NCI-H446 (cell line): ENCODE results near the gene KIAA1210.

Experiments
- DNase-seq, 2 experiments: peaks; one replicate each; lab custom pipeline; 2025; lab: John Stamatoyannopoulos, UW

Gene KIAA1210

DNA sequence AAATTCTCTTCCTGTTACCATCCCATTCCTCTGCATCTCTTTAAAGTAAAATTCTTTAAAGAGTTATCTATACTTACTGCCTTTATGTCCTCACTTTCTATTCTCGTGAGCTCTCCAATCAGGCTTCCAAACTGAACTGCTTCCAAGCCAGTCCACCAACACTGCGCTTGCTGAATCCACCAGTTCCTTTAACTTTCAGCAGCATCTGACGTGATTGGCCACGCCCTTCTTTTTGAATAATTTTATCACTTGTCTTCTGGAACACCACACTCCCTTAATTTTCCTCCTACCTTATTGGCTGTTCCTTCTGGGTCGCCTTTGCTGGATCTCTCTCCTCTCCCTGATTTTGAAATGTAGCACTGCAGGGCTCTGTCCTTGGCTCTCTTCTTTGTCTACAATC lies at the start of gene KIAA1210:
KIAA1210 (minus strand) TSS at position 163 of the 400 bp plus-strand sequence. CDS start 4,170 bp downstream, outside the sequence.
- no peak for DNase-seq

GRCh38 chrX:119177278-119177677 lies 49.7 kb upstream of the KIAA1210 start:
- no peak for DNase-seq

- no peak for DNase-seq
These were observed 47.3 kb upstream of the KIAA1210 start for GRCh38 chrX:119174900-119175299.

DNA sequence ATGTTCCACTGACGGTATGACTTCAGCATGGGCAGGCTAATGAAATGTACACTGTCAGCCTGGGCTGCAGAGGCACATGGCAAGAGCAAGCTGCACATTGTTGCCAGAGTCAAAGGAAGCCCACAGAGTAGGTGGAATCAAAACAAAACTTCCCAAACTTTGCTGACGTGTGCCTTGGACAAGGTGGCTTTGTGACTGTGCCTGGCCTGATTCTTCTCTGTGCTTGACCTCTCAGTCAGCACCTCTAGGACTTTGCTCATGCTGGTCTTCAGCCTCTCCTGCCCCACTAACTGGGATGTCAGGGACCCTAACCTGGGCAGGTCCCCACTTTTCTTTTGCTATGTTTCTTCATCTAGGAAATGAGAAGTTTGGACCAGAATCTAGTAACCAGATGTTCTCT lies 40.5 kb upstream of the KIAA1210 start:
- DNase-seq = no peak

DNA sequence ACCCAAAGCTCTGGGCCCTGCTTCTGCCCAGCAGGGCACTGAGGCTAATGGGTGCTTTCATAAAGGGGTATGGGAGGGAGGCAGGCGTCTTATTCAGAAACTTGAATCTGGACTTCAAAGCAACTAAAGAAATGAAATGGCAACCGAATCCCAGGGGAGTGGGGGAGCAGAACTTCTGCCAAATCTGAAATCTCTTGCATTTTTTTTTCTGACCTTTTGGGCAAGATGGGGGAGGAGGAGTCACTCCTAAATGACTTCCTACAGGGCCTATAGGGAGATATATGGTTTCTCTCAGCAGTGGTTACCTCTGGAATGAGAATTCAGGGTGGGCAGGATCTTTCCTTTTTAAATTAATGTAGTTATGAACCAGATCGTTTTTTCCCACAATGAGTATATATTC lies 30.6 kb upstream of the KIAA1210 start:
- DNase-seq = no peak

DNA sequence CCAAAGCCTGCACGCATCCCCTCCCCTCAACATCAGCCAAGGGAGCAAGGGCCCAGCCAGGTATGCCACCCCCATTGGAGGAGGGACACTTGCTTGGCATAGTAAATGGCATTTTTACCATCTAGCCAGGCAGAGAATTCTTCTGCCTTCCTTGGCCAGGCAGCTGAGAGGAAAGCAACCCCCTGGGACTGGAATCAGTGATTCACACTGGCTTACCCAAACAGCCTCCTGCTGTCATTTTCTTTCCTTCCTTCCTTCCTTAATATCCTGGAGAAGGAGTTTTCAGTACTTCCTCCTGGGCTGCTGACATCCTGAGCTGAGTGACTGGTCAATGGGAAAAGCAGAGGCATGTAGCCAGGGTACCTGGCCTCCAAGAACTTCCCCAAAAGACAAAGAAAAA lies 28.6 kb upstream of the KIAA1210 start:
- no peak for DNase-seq

DNA sequence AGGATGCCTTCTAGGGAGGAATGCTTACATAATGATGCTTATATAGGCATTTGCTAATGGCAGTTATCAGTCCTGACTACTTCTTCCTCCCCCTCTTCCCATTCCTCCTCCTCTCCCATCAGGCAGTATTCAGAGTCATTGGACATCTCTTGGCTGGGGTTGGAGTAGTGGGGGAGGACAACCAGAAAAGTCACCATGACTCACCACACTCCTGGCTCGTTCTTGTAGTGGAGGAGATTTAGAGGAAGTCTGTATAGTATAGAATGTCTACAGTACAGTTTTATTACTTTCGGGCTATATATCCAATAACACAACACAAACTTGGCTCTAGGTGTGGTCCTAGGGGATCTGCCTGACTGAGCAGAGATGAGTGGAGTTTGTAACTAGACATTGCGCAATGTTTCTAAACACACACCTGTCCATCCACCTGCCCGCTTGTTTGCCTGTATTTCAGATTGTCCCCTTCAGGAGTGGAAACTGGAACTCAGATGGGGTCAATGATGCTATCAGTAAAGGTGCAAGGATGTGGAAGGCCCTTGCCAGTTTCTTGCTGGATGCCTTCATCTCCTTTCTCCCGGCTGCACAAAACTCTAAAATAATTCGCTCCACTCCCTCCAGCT lies 27.9 kb upstream of the KIAA1210 start:
- no peak for DNase-seq

GRCh38 chrX:119151051-119151380 lies 23.4 kb upstream of the KIAA1210 start:
- DNase-seq = no peak

DNA sequence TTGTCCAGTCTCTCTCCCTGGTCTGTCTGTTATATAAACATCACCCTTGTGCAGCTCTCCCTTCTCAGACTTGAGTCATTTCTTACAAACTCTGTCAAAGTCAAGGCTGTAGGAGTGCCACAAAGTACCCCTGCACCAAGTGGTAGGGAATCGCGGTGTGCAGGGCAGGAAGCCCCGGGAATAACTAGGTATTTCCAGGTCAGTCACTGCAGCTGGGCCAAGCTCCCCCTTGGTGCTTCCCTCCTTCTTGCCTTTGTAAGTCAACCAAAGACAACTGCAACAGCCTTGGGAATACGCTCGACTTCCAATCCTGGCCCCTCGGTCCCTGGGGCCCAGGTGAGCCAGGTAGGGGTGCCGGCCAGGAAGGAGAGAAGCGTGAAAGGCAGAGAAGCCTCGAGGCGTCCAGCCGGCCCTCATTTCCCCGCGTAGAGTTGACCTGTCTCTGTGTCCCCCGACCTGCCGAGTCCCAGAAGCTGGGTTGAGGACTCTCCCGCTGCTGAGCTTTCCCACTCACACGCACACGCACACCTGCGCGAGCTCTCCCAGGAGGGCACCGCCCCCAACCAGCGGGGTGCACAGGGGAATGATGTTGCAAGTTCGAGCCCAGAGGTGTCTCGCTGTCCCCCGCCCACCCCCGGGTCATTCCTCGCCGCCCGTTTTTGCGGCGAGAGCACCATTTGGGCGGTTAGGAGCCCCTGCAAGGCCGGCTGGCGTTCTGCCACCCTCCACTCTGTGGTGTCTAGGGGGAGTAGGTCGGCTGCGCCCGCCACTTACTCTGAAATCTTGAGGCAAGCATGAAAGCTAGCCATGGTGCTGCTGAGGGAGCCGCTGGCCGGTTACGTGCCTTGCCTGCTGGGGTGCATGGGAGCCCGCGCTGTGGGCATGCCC lies 22.8 kb upstream of the KIAA1210 start:
- DNase-seq = no peak

DNA sequence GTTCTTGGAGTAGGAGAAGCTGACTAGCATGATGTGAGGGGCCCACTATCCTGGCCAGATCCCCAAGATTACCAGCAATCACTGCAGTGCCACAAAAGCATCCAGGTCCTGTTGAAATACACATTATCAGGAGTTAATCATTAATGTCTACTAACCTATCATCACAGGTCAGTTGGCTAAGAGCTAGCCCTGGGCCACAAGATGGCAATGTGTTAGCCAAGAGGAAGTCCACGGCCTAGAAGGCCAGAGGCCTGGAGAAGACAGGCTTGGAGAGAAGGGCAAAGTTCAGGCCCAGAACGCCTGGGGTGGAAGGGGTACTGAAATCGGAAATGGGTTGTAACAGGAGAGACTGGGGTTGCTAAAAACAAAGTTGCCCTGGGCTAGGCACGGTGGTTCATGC lies 19.9 kb upstream of the KIAA1210 start:
- no peak for DNase-seq

DNA sequence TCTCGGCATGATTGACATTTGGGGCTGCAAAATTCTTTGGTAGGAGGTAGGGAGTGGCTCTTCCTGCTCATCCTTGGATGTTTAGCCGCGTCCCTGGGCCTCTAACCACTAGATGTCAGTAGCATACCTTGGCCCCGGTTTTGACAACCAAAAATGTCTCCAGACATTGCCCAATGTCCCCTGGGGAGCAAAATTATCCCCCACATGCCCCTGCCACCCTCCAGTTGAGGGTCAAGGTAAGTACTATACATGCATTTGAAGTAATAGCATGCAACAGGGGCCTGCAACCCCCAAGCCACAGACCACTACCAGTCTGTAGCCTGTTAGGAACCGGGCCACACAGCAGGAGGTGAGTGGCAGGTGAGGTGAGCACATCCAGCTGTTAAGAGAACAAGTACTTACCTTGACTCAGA lies 17.6 kb upstream of the KIAA1210 start:
- no peak for DNase-seq

DNA sequence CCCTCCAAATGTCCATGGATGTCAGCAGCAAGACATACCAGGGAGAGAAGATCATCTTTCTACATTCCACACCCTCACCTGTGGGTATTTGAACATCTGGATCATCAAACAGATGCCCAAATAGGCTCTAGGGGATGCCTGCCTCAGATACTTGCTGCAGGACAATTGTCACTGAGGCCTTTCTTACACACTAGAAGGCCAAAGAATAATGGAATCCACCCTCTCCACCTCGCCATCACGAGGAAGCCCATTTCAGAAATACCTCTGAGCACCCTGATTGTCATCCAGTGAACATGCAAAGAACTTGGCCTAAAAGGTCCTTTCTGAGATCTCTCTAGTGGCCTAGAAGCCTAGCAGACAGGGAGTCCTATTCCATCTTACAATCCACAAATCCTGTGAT lies 6.9 kb upstream of the KIAA1210 start:
- no peak for DNase-seq

DNA sequence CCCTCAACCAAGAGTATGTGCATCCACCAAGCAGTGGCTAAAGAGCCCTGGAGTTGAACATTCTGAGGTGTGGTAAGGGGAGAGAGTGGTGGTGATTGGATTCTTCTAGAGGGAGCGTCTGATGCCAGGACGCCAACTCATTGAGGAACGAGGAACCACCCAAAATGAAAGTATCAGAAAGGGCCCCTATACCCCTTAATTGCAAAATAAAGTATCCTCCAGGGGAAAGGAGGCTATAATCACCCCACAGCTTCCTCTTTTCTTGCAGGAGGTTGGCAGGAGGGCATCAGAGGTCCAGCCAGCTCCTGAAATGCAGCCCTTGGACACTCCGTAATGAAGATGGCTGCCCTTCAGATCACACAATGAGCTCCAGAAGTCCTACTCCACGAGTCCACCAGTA lies 5.3 kb upstream of the KIAA1210 start:
- DNase-seq = no peak

GRCh38 chrX:119132316-119132715 lies 4.7 kb upstream of the KIAA1210 start:
- no peak for DNase-seq

- no peak for DNase-seq
These were observed 3.3 kb upstream of the KIAA1210 start for GRCh38 chrX:119130911-119131310.

DNA sequence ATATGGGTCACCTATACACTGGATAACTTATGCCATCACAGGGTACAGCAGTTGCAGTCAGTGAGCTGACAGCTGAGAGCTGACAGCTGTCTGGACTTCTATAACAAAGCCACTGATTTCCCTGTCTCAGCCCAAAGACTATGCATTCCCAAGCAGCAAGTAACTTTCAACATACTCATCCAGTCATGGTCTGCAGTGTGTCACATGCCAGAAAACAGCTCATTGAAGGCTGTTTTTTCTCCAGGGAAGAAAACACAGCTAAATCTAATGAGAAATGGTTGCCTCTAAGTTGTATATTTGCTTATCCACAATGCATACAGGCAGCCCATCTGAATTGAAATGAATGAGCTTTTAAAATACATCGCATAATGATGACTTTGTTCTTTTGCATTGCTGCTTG lies 6.3 kb downstream of the KIAA1210 start:
- no peak for DNase-seq

DNA sequence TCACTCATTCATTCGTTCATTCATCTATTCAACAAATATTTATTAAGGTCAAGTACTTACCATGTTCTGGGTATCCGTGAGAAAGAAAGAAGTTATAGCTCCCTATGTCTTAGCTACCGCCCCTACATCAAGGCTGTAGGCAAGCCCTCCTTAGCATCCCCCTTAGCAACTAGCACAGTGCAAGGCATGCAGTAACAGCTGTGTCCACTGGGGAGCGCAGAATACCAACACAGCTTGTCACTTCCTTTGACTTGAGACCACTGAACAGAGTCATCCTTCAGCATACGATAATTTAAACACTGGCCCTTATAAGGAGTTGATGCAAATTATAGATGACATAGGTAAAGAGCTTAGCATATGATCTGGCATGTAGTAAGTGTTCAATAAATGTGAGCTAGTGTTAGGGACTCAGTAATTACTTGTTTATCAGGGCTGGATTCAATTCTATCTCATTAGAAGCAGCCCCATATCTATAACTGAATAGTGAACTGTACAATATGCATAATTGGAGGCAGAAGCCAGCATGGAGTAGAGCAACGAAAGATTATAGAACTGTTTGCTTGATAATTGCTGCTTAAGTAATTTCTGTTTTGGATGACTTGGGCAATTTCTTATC lies 8.7 kb downstream of the KIAA1210 start:
- DNase-seq = peak in 1 of 2 experiments; percentile 29

GRCh38 chrX:119107206-119107605 lies 20.4 kb downstream of the KIAA1210 start:
- no peak for DNase-seq

GRCh38 chrX:119105826-119106225 lies 21.8 kb downstream of the KIAA1210 start:
- no peak for DNase-seq

GRCh38 chrX:119101168-119101567 lies 26.4 kb downstream of the KIAA1210 start:
- DNase-seq = no peak

- no peak for DNase-seq
These were observed 31.7 kb downstream of the KIAA1210 start for GRCh38 chrX:119095936-119096335.

DNA sequence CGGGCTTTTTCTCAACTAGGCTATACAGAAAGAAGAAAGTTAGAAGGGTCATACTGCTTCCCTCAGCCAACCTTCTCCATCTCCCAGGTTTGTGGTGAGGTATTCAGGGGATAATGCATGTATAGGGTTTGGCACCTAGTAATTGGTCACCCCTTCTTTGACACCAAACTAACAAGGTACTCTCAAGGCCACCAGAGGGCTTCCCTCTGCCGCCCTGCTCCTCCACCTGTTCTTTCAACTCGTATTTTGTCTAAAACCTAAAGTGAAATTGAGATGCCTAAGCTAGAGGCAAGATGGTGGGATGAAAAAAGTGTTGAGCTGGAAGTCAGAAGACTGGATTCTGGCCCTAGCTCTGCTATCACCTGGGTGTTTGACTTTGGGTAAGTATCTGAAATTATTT lies 32.8 kb downstream of the KIAA1210 start:
- DNase-seq = no peak
